Astrocyte (in vitro differentiated cells and primary cell): ENCODE results near the gene TNK1. TPM values are rescaled to one million over a fixed set of nuclear protein-coding genes. Genes with fewer than 3 reads are reported as not detected.

Experiments
- DNase-seq: peaks from one replicate; pipeline ENCODE4 v3.0.0-alpha.2; 2010; ENCODE audit warnings: low read depth
- FAIRE-seq: peaks from 2 replicates; lab custom pipeline; 2011; peaks lifted over from hg19 to GRCh38; lab: Jason Lieb, UNC
- H2AFZ ChIP-seq: 2 replicates; pipeline ENCODE4 v1.6.0; 2012; ENCODE audit warnings: low read depth, low read length, inconsistent platforms
- H3K27ac ChIP-seq: 2 replicates; pipeline ENCODE4 v1.5.1; 2011; ENCODE audit warnings: low read depth, low read length, inconsistent platforms
- H3K27me3 ChIP-seq: 2 replicates; pipeline ENCODE4 v1.6.0; 2011; ENCODE audit warnings: low read length, inconsistent platforms; ENCODE audit not compliant: insufficient read depth
- H3K36me3 ChIP-seq: 2 replicates; pipeline ENCODE4 v1.5.1; 2011; ENCODE audit warnings: low read length, inconsistent platforms; ENCODE audit not compliant: insufficient read depth
- H3K4me1 ChIP-seq: 2 replicates; pipeline ENCODE4 v1.5.1; 2011; ENCODE audit warnings: low read length, inconsistent platforms; ENCODE audit not compliant: insufficient read depth
- H3K4me2 ChIP-seq: 2 replicates; pipeline ENCODE4 v1.6.0; 2012; ENCODE audit warnings: low read length, inconsistent platforms
- H3K4me3 ChIP-seq: 2 replicates; pipeline ENCODE4 v1.5.1; 2011; ENCODE audit warnings: low read depth, mild to moderate bottlenecking, low read length, inconsistent platforms; ENCODE audit not compliant: insufficient read depth
- H3K79me2 ChIP-seq: 2 replicates; pipeline ENCODE4 v1.6.0; 2012; ENCODE audit warnings: mild to moderate bottlenecking, low read length, inconsistent platforms; ENCODE audit not compliant: insufficient read depth
- H3K9ac ChIP-seq: 2 replicates; pipeline ENCODE4 v1.6.0; 2012; ENCODE audit warnings: mild to moderate bottlenecking, low read length, inconsistent platforms
- H3K9me3 ChIP-seq: 2 replicates; pipeline ENCODE4 v1.5.1; 2012; ENCODE audit warnings: low read depth, mild to moderate bottlenecking, low read length, inconsistent platforms; ENCODE audit not compliant: insufficient read depth
- H4K20me1 ChIP-seq: 2 replicates; pipeline ENCODE4 v1.6.0; 2012; ENCODE audit warnings: low read length, inconsistent platforms; ENCODE audit not compliant: insufficient read depth
- H3K27ac Mint-ChIP-seq: one replicate; pipeline ENCODE4 v1.8.0; 2021; ENCODE audit warnings: mild to moderate bottlenecking, mixed read lengths; ENCODE audit not compliant: unreplicated experiment
- H3K27me3 Mint-ChIP-seq: one replicate; pipeline ENCODE4 v1.8.0; 2021; ENCODE audit warnings: low read depth, mixed read lengths; ENCODE audit not compliant: unreplicated experiment
- H3K36me3 Mint-ChIP-seq: one replicate; pipeline ENCODE4 v1.8.0; 2021; ENCODE audit warnings: low read depth, mixed read lengths; ENCODE audit not compliant: unreplicated experiment
- H3K4me1 Mint-ChIP-seq: one replicate; pipeline ENCODE4 v1.8.0; 2021; ENCODE audit warnings: low read depth, mixed read lengths; ENCODE audit not compliant: unreplicated experiment
- H3K4me3 Mint-ChIP-seq: one replicate; pipeline ENCODE4 v1.8.0; 2021; ENCODE audit warnings: mild to moderate bottlenecking, moderate library complexity, mixed read lengths; ENCODE audit not compliant: unreplicated experiment
- H3K9me3 Mint-ChIP-seq: one replicate; pipeline ENCODE4 v1.8.0; 2021; ENCODE audit warnings: mild to moderate bottlenecking, mixed read lengths; ENCODE audit not compliant: unreplicated experiment
- CTCF ChIP-seq: IDR thresholded peaks from 2 replicates; pipeline ENCODE4 v1.5.1; 2011; ENCODE audit warnings: low read depth, mild to moderate bottlenecking, inconsistent platforms, low read length, moderate library complexity; ENCODE audit not compliant: insufficient read depth
- EZH2 ChIP-seq: IDR thresholded peaks from 2 replicates; pipeline ENCODE4 v1.6.1; 2012; ENCODE audit warnings: mild to moderate bottlenecking, low read length, inconsistent platforms; ENCODE audit not compliant: insufficient read depth
- total RNA-seq: library from RNA; stranded (reverse); gene quantifications from 2 replicates; pipeline ENCODE4 v1.2.1, GENCODE V29; 2021

TNK1 gene
- total RNA-seq, 1 donor from 2014 or later = 1.6 TPM

- Mint-ChIP-seq H3K4me1 (no peaks in the 10 kb centered on the region), H3K4me3 (no peak overlapping the region), H3K27me3 (peaks cover 29% of the 10 kb centered on the region), H3K9me3 (peaks cover 13% of the 10 kb centered on the region), H3K27ac (no peak overlapping the region), H3K36me3 (peaks cover 9% of the 10 kb centered on the region)
- Histone ChIP-seq H3K9me3 (peaks cover 6% of the 10 kb centered on the region), H3K4me3 (peak overlapping the region; percentile 57), H3K9ac (peak overlapping the region; percentile 50), H3K27ac (no peak overlapping the region), H2AFZ (peak overlapping the region; percentile 69), H3K27me3 (peaks cover 40% of the 10 kb centered on the region), H3K4me2 (peak overlapping the region; percentile 93), H3K4me1 (peaks cover 19% of the 10 kb centered on the region), H4K20me1 (peaks cover 14% of the 10 kb centered on the region), H3K79me2 (no peaks in the 10 kb centered on the region), H3K36me3 (peaks cover 5% of the 10 kb centered on the region)
- TF ChIP-seq CTCF (no peak), EZH2 (peak; percentile 78)
- FAIRE-seq (no peak), DNase-seq (peak; percentile 18)
These were observed 3.0 kb downstream of the TNK1 start for GRCh38 chr17:7383742-7384488.

GRCh38 chr17:7384489-7385081, 3.7 kb downstream of the TNK1 start:
- Histone ChIP-seq H3K36me3 (peaks cover 8% of the 10 kb centered on the region), H3K4me1 (peaks cover 19% of the 10 kb centered on the region), H3K79me2 (no peaks in the 10 kb centered on the region), H3K4me3 (peak overlapping the region; percentile 57), H4K20me1 (peaks cover 15% of the 10 kb centered on the region), H3K27me3 (peaks cover 39% of the 10 kb centered on the region), H2AFZ (peak overlapping the region; percentile 69), H3K9ac (peak overlapping the region; percentile 50), H3K4me2 (peak overlapping the region; percentile 93), H3K9me3 (peaks cover 2% of the 10 kb centered on the region), H3K27ac (no peak overlapping the region)
- H3K4me3 Mint-ChIP-seq = no peak overlapping the region
- DNase-seq (no peak), FAIRE-seq (no peak)
- no peaks in the 10 kb centered on the region for H3K4me1 Mint-ChIP-seq
- H3K27me3 Mint-ChIP-seq = peaks cover 24% of the 10 kb centered on the region
- TF ChIP-seq EZH2 (no peak), CTCF (no peak)
- peaks cover 7% of the 10 kb centered on the region for H3K9me3 Mint-ChIP-seq
- H3K27ac Mint-ChIP-seq = no peak overlapping the region
- H3K36me3 Mint-ChIP-seq = peaks cover 9% of the 10 kb centered on the region

- Histone ChIP-seq H3K27me3 (peaks cover 3% of the 10 kb centered on the region), H3K27ac (no peak overlapping the region), H3K79me2 (peaks cover 19% of the 10 kb centered on the region), H2AFZ (no peak overlapping the region), H3K4me3 (no peak overlapping the region), H3K4me2 (no peak overlapping the region), H4K20me1 (peaks cover 41% of the 10 kb centered on the region), H3K36me3 (peaks cover 25% of the 10 kb centered on the region), H3K9me3 (no peaks in the 10 kb centered on the region), H3K9ac (no peak overlapping the region), H3K4me1 (peaks cover 13% of the 10 kb centered on the region)
- peaks cover 2% of the 10 kb centered on the region for H3K9me3 Mint-ChIP-seq
- H3K4me3 Mint-ChIP-seq = no peak overlapping the region
- H3K4me1 Mint-ChIP-seq = peaks cover 4% of the 10 kb centered on the region
- TF ChIP-seq EZH2 = no peak
- TF ChIP-seq CTCF = no peak
- FAIRE-seq (no peak), DNase-seq (no peak)
- no peak overlapping the region for H3K27ac Mint-ChIP-seq
- H3K27me3 Mint-ChIP-seq = no peaks in the 10 kb centered on the region
- peaks cover 23% of the 10 kb centered on the region for H3K36me3 Mint-ChIP-seq
These were observed 8.0 kb downstream of the TNK1 start for GRCh38 chr17:7388856-7389255.
